ENCODE data around the gene SUSD6. TPM values are rescaled to one million over a fixed set of nuclear protein-coding genes. Genes with fewer than 3 reads are reported as not detected.
"Not testable (repeated sequence)": the region's sequence is repeated elsewhere in the genome, so short reads cannot be mapped to it uniquely, and the experiment has no call there.

The SUSD6 gene
- polyA plus RNA-seq, 2 of the 4 experiments (the other 2 are of a cell fraction): 4.3 to 7.0 TPM

DNA sequence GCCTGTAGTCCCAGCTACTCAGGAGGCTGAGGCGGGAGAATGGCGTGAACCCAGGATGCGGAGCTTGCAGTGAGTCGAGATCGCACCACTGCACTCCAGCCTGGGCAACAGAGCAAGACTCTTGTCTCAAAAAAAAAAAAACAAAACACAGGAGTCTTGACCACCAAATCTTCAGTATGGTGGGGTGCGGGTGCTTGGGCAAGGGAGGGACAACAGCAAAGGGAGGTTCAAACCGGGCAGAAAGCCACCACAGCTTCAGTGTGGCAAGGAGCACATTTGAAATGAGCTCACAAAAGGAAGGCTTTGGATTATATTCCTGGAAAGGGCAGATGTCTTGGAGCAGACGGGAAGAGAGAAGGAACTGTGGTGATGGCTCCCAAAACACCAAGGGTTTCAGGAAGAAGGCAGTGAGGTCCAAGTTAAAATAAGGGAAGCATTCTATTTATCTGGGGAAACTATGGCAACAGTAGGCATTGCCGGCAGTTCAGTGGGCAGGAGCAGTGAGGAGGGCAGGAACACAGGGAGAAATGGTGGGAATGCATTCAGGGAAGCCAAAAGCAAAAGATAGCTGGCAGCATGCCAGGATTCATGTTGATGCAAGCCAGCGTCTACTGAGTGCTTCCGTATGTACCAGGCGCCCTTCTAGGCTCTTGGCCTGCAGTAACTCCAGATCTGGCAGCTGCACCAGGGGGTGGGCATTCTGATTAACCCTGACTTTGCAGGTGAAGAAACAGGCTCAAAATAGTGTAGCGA is 104.5 kb downstream of the SUSD6 start:
- no peak for DNase-seq (ENCODE audit: low read depth in 1 of 2, low spot score in 1 of 2)
- WGBS (ENCODE audit: missing lambda C conversion rate): 86% methylated on average over 13 of the region's 13 CpGs
- no peak overlapping the region for H3K4me3 ChIP-seq
- POLR2A ChIA-PET: interaction anchor here (0.7 kb wide), 1 partner anchor 232 kb away, joined by 4 read pairs; no protein-coding TSS in a partner anchor
- no peak for FAIRE-seq
- CTCF ChIA-PET: interaction anchor here (1.1 to 7.4 kb wide), 5 partner anchors 10 to 142 kb away, joined by 4 to 56 read pairs (median 5); partner anchors contain the start of gene CCDC177
- H3K9me3 ChIP-seq: no peaks in the 10 kb centered on the region
- H3K4me1 ChIP-seq: peaks cover 15% of the 10 kb centered on the region
- H3K27ac ChIP-seq: no peak overlapping the region
- TF ChIP-seq ESRRA (IDR thresholded peaks at IDR 0.05; ENCODE audit: borderline replicate concordance, low read length): no peak
- no peak for TF ChIP-seq KDM5A (IDR thresholded peaks at IDR 0.05)
- TF ChIP-seq BHLHE40 (IDR thresholded peaks at IDR 0.05; ENCODE audit: low read depth, low read length): no peak
- TF ChIP-seq EP300 (IDR thresholded peaks at IDR 0.05): no peak
- no peak for TF ChIP-seq SMC3 (IDR thresholded peaks at IDR 0.05)
- ATAC-seq: 0 out of 6 replicates have a peak, but pooled peaks of 1 of the 2 experiments have one; percentile 16
- H3K4me2 ChIP-seq: no peak overlapping the region

DNA sequence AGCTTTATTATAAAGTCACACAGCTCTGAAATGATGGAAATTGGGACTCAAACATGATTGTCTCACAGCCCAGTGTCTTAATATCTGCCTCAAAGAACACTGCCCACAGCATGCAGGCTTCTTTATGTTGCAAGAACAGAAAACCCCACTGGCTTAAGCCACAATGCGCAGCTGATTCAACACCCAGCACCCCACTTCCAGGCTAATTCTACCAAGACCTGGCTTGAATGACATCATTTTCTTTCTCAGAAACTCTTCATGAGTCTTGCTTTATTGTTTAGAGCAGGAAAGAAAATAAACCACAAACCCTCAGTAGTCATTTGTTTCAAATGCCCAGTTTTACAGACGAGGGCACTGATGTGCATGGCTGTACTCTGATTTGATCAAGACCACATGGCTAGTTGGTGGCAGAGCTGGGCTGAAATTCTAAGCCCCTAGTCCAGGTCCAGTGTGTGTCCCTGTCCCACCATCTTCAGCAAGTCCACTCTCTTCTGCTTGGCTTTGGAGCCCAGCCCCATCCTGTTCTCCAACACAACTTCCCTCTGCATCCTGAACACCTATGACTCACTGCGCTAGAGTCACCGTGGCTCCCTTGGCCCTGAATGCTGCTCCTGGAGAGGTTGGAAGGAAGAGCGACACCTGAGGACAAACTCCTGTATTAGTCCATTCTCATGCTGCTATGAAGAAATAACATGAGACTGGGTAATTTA is 105.2 kb downstream of the SUSD6 start:
- WGBS (ENCODE audit: missing lambda C conversion rate): 81% methylated on average over 5 of the region's 5 CpGs
- no peak overlapping the region for H3K27ac ChIP-seq
- no peaks in the 10 kb centered on the region for H3K9me3 ChIP-seq
- CTCF ChIA-PET: interaction anchor here (1.1 to 7.4 kb wide), 5 partner anchors 9 to 133 kb away, joined by 4 to 56 read pairs (median 17); no protein-coding TSS in a partner anchor
- peaks cover 15% of the 10 kb centered on the region for H3K4me1 ChIP-seq
- ATAC-seq: peak; percentile 34 to 48; a peak in 1 of 6 replicates
- no peak overlapping the region for H3K4me2 ChIP-seq
- TF ChIP-seq NPAS2 (CRISPR knock-in tag; IDR thresholded peaks at IDR 0.05; ENCODE audit: borderline replicate concordance) (no peak), ZFP36 (IDR thresholded peaks at IDR 0.05; ENCODE audit: borderline replicate concordance, partially characterized antibody) (no peak), EP300 (IDR thresholded peaks at IDR 0.05) (no peak), TP53 (CRISPR knock-in tag; IDR thresholded peaks at IDR 0.05) (no peak), CHD2 (IDR thresholded peaks at IDR 0.05; ENCODE audit: low read length, partially characterized antibody) (no peak), BHLHE40 (IDR thresholded peaks at IDR 0.05; ENCODE audit: low read depth, low read length) (no peak), RARB (CRISPR knock-in tag; IDR thresholded peaks at IDR 0.05) (no peak), MAFK (IDR thresholded peaks at IDR 0.05; ENCODE audit: partially characterized antibody) (no peak), RFX5 (IDR thresholded peaks at IDR 0.05) (no peak), NFE2L2 (conservative IDR thresholded peaks at IDR 0.05; ENCODE audit: low read length) (no peak), EHMT2 (IDR thresholded peaks at IDR 0.05; ENCODE audit: low read depth) (no peak), ZSCAN20 (CRISPR knock-in tag; IDR thresholded peaks at IDR 0.05) (no peak), NR3C1 (IDR thresholded peaks at IDR 0.05) (no peak), POLR2AphosphoS2 (conservative IDR thresholded peaks at IDR 0.05; ENCODE audit: low read length) (no peak)
- TF ChIP-seq, protein P1, sequence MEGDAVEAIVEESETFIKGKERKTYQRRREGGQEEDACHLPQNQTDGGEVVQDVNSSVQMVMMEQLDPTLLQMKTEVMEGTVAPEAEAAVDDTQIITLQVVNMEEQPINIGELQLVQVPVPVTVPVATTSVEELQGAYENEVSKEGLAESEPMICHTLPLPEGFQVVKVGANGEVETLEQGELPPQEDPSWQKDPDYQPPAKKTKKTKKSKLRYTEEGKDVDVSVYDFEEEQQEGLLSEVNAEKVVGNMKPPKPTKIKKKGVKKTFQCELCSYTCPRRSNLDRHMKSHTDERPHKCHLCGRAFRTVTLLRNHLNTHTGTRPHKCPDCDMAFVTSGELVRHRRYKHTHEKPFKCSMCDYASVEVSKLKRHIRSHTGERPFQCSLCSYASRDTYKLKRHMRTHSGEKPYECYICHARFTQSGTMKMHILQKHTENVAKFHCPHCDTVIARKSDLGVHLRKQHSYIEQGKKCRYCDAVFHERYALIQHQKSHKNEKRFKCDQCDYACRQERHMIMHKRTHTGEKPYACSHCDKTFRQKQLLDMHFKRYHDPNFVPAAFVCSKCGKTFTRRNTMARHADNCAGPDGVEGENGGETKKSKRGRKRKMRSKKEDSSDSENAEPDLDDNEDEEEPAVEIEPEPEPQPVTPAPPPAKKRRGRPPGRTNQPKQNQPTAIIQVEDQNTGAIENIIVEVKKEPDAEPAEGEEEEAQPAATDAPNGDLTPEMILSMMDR (IDR thresholded peaks at IDR 0.05): no peak
- TF ChIP-seq, protein P2, sequence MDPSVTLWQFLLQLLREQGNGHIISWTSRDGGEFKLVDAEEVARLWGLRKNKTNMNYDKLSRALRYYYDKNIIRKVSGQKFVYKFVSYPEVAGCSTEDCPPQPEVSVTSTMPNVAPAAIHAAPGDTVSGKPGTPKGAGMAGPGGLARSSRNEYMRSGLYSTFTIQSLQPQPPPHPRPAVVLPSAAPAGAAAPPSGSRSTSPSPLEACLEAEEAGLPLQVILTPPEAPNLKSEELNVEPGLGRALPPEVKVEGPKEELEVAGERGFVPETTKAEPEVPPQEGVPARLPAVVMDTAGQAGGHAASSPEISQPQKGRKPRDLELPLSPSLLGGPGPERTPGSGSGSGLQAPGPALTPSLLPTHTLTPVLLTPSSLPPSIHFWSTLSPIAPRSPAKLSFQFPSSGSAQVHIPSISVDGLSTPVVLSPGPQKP (IDR thresholded peaks at IDR 0.05; ENCODE audit: low read depth, low read length): no peak
- TF ChIP-seq, protein P3, sequence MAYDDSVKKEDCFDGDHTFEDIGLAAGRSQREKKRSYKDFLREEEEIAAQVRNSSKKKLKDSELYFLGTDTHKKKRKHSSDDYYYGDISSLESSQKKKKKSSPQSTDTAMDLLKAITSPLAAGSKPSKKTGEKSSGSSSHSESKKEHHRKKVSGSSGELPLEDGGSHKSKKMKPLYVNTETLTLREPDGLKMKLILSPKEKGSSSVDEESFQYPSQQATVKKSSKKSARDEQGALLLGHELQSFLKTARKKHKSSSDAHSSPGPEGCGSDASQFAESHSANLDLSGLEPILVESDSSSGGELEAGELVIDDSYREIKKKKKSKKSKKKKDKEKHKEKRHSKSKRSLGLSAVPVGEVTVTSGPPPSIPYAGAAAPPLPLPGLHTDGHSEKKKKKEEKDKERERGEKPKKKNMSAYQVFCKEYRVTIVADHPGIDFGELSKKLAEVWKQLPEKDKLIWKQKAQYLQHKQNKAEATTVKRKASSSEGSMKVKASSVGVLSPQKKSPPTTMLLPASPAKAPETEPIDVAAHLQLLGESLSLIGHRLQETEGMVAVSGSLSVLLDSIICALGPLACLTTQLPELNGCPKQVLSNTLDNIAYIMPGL (CRISPR knock-in tag; IDR thresholded peaks at IDR 0.05; ENCODE audit: borderline replicate concordance): no peak
- TF ChIP-seq, protein P4, sequence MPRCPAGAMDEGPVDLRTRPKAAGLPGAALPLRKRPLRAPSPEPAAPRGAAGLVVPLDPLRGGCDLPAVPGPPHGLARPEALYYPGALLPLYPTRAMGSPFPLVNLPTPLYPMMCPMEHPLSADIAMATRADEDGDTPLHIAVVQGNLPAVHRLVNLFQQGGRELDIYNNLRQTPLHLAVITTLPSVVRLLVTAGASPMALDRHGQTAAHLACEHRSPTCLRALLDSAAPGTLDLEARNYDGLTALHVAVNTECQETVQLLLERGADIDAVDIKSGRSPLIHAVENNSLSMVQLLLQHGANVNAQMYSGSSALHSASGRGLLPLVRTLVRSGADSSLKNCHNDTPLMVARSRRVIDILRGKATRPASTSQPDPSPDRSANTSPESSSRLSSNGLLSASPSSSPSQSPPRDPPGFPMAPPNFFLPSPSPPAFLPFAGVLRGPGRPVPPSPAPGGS (IDR thresholded peaks at IDR 0.05): no peak
- H3K4me3 ChIP-seq: no peak overlapping the region
- no peak for DNase-seq (ENCODE audit: low read depth in 1 of 2, low spot score in 1 of 2)
- POLR2A ChIA-PET: no interaction called here
- no peak for FAIRE-seq

DNA sequence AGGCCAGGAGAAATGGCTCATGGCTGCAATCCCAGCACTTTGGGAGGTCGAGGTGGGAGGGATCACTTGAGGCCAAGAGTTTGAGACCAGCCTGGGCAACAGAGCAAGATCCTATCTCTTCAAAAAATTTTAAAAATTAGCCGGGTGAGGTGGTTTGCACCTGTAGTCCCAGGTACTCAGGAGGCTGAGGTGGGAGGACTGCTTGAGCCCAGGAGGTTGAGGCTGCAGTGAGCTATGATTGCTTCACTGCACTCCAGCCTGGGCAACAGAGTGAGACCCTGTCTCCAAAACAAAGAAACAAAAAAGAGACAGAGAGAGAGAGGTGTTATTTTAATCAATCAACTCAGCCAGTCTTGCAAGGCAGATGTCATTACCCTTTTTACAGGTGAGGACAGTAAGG is 107.2 kb downstream of the SUSD6 start:
- H3K4me1 ChIP-seq; H3K27ac ChIP-seq; DNase-seq (ENCODE audit: low read depth in 1 of 2, low spot score in 1 of 2); ATAC-seq; FAIRE-seq; H3K4me3 ChIP-seq; H3K4me2 ChIP-seq; H3K9me3 ChIP-seq; POLR2A ChIA-PET: not testable (repeated sequence)
- CTCF ChIA-PET: interaction anchor here (0.7 to 7.4 kb wide), 8 partner anchors 8 to 138 kb away, joined by 3 to 56 read pairs (median 8); no protein-coding TSS in a partner anchor
- 44% methylated on average over 2 of the region's 2 CpGs for WGBS (ENCODE audit: missing lambda C conversion rate)
